K562 (cell line): ENCODE measurements around the gene AFG1L. TPM values are rescaled to one million over a fixed set of nuclear protein-coding genes. Genes with fewer than 3 reads are reported as not detected.

Source experiments
- ARNT ChIP-seq, 2 experiments: fragments of 450-650 bp; IDR thresholded peaks; 2 replicates each; pipeline ENCODE4 v1.6.1; 2016; ENCODE audit warnings: mild to moderate bottlenecking in 1 of 2
- GTF2A2 ChIP-seq: IDR thresholded peaks from 2 replicates; pipeline ENCODE4 v1.6.1; 2016; ENCODE audit warnings: mild to moderate bottlenecking, missing genetic modification characterization, missing compliant biosample characterization
- MITF ChIP-seq: IDR thresholded peaks from 2 replicates; pipeline ENCODE4 v1.6.1; 2014; ENCODE audit warnings: antibody characterized with exemption
- POLR2G ChIP-seq: fragments of 200-400 bp; formaldehyde crosslinking; IDR thresholded peaks from 2 replicates; pipeline ENCODE4 v1.6.1; 2017; ENCODE audit warnings: low read depth, mild to moderate bottlenecking, antibody characterized with exemption, low read length, moderate library complexity
- REST ChIP-seq, 2 experiments: fragments of 450-650 bp; formaldehyde crosslinking in 1 of 2; IDR thresholded peaks; 2 replicates each; pipeline versions ENCODE4 v1.4.0 to v1.6.1; 2014 to 2020; ENCODE audit warnings: mild to moderate bottlenecking in 2 of 2, borderline replicate concordance in 1 of 2, low read depth in 1 of 2
- RHOXF2B ChIP-seq: fragments of 250-450 bp; sonication (Bioruptor Pico); conservative IDR thresholded peaks from 2 replicates; pipeline ENCODE4 v1.5.1; 2021
- SLC30A9 ChIP-seq: fragments of 250-450 bp; sonication (Bioruptor Pico); IDR thresholded peaks from 2 replicates; pipeline ENCODE4 v1.8.0; 2022; ENCODE audit warnings: mild to moderate bottlenecking, moderate library complexity
- polyA plus RNA-seq, 8 experiments: library from polyadenylated mRNA; depleted of rRNA in 4 of 8; stranded (reverse) in 5 of 8; unstranded in 3 of 8; fragments of >200 nt; fragmentation: Nextera tagmentation in 2 of 8; fragmentation: Illumina TruSeq in 1 of 8; extraction: Ambion mirVana in 2 of 8; extraction: Trizol in 1 of 8; gene quantifications; 2 replicates each; pipeline versions ENCODE4 v1.2.1 to v1.2.3, GENCODE V29; 2011 to 2014; ENCODE audit warnings: inconsistent platforms in 1 of 8, missing spikeins in 1 of 8
- total RNA-seq, 7 experiments: library from RNA; depleted of rRNA in 6 of 7; stranded (reverse); fragments of >200 nt in 6 of 7; fragmentation: Illumina TruSeq in 2 of 7; extraction: Trizol in 2 of 7; gene quantifications; 2 replicates each; pipeline versions ENCODE4 v1.2.1 to v1.2.3, GENCODE V29; 2011 to 2021; ENCODE audit warnings: low replicate concordance in 1 of 7
- TF ChIP-seq, protein P1 (sequence below): sonication (generic); formaldehyde crosslinking; IDR thresholded peaks from 2 replicates; pipeline ENCODE4 v1.8.0; 2022; ENCODE audit warnings: missing genetic modification reagents, mild to moderate bottlenecking, moderate library complexity, borderline replicate concordance

AFG1L gene
- total and polyA plus RNA-seq, 9 of the 15 experiments (the other 6 are each of a cell fraction or from before 2014, with no cell fraction given) = 2.2 to 15.5 (median 5.8) TPM

GRCh38 chr6:108361312-108361932, 66.6 kb downstream of the AFG1L start (continued):
- TF ChIP-seq REST (IDR thresholded peaks at IDR 0.05; ENCODE audit: borderline replicate concordance) = peak; percentile 37; the same call in 1 of the 2 replicates
- no peak for TF ChIP-seq REST (CRISPR knock-in tag; IDR thresholded peaks at IDR 0.05; ENCODE audit: low read depth)
- TF ChIP-seq GTF2A2 (tag) = no peak
- TF ChIP-seq MITF = no peak
- no peak for TF ChIP-seq RHOXF2B (CRISPR knock-in tag)
- TF ChIP-seq SLC30A9 (CRISPR knock-in tag) = no peak
- TF ChIP-seq ARNT (IDR thresholded peaks at IDR 0.05) = peak in 1 of 2 experiments; percentile 40; a peak in 1 of 4 replicates
- TF ChIP-seq, protein P1, sequence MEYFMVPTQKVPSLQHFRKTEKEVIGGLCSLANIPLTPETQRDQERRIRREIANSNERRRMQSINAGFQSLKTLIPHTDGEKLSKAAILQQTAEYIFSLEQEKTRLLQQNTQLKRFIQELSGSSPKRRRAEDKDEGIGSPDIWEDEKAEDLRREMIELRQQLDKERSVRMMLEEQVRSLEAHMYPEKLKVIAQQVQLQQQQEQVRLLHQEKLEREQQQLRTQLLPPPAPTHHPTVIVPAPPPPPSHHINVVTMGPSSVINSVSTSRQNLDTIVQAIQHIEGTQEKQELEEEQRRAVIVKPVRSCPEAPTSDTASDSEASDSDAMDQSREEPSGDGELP = no peak
- TF ChIP-seq POLR2G = 0 out of 2 replicates have a peak, but pooled peaks have one; percentile 28
